Measurements from ENCODE around the gene CCDC61.
A peak's percentile ranks its signal among the peaks of the same experiment; 100 is the strongest.

Gene CCDC61

DNA sequence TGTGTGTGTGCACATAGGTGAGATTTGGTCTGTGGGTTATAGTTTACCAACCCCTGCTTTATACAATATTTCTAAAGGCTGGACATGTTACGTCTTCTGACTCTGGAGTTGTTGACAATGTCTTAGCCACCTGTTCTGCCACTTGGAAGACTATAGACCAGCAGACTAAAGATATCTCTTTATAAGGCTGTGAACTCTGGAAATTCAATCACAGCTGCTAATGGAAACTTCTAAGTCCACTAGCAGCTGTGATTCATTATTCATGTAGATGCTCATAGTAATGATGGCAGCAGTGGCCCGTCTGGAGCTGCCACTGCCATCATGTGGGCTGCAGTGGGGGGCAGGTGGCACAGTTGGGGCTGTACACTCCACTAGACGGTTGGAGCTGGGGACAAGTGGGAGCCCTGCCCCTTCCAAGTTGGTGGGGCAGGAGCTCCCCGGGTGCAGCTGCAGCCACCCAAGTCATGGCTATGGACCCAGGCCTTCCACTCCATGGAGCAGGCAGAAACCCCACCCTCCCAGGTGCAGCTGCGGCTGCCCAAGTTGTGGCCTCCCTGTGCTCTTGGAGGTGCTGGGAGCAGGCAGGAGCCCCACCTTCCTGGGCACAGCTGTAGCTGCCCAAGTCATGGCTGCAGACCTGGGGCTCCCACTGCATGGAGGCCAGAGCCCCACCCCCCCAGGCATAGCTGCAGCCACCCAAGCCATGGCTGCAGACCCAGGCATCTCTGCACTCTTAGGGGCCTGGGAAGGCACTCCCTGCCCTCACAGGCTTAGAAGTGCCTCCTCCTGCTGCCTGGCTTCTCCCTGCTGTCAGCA lies 36.7 kb downstream of the CCDC61 start:
- DNase-seq (ENCODE audit: low read depth, low spot score), result no peak

GRCh38 chr19:46032597-46033025 lies 37.3 kb downstream of the CCDC61 start:
- no peak for DNase-seq (ENCODE audit: low read depth, low spot score)
- H3K4me3 ChIP-seq (ENCODE audit: low read length), result no peak overlapping the region

More for the DNA sequence above, 36.7 kb downstream of the CCDC61 start:
- H3K4me3 ChIP-seq (ENCODE audit: low read length), result no peak overlapping the region

GRCh38 chr19:46033401-46033800 lies 38.1 kb downstream of the CCDC61 start:
- H3K4me3 ChIP-seq (ENCODE audit: low read length), result no peak overlapping the region
- no peak for DNase-seq (ENCODE audit: low read depth, low spot score)

- H3K4me3 ChIP-seq (ENCODE audit: low read length), result no peak overlapping the region
Observed at GRCh38 chr19:46035546-46035945, 40.3 kb downstream of the CCDC61 start.

GRCh38 chr19:46035986-46036743 lies 40.9 kb downstream of the CCDC61 start:
- H3K4me3 ChIP-seq (ENCODE audit: low read length), result no peak overlapping the region
- no peak for DNase-seq (ENCODE audit: low read depth, low spot score)

More at GRCh38 chr19:46035546-46035945, 40.3 kb downstream of the CCDC61 start:
- no peak for DNase-seq (ENCODE audit: low read depth, low spot score)

GRCh38 chr19:46036744-46037128 lies 41.5 kb downstream of the CCDC61 start:
- DNase-seq (ENCODE audit: low read depth, low spot score), result no peak
- H3K4me3 ChIP-seq (ENCODE audit: low read length), result no peak overlapping the region

GRCh38 chr19:46040125-46040524 lies 44.9 kb downstream of the CCDC61 start:
- H3K4me3 ChIP-seq (ENCODE audit: low read length), result no peak overlapping the region

GRCh38 chr19:46040952-46041500 lies 45.8 kb downstream of the CCDC61 start, which contains the start of gene IGFL4:
TSS of gene IGFL4 (minus strand) at chr19:46041002. CDS start at chr19:46040962, 40 bp downstream.
- no peak within 1 kb of the TSS for H3K4me3 ChIP-seq (ENCODE audit: low read length)
- DNase-seq (ENCODE audit: low read depth, low spot score), result no peak

More at GRCh38 chr19:46040125-46040524, 44.9 kb downstream of the CCDC61 start:
- DNase-seq (ENCODE audit: low read depth, low spot score), result no peak

GRCh38 chr19:46042252-46042883 lies 47.1 kb downstream of the CCDC61 start:
- H3K4me3 ChIP-seq (ENCODE audit: low read length), result no peak overlapping the region
- no peak for DNase-seq (ENCODE audit: low read depth, low spot score)

DNA sequence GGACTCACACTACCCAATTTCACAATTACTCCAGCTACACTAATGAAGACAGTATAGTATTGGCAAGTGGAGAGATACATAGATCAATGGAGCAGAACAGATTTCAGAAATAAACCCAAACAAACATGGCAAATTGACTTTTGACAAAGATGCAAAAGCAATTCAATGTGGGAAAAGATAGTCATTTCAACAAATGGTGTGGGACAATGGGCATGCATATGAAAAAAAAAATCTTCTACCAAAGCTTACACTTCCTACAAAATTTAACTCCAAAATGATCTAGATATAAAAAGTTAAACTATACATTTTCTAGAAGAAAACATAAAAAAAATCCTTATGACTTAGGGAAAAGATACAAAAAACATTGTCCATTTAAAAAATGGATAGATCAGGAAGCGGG lies 48.3 kb downstream of the CCDC61 start:
- DNase-seq (ENCODE audit: low read depth, low spot score), result no peak
- no peak overlapping the region for H3K4me3 ChIP-seq (ENCODE audit: low read length)

DNA sequence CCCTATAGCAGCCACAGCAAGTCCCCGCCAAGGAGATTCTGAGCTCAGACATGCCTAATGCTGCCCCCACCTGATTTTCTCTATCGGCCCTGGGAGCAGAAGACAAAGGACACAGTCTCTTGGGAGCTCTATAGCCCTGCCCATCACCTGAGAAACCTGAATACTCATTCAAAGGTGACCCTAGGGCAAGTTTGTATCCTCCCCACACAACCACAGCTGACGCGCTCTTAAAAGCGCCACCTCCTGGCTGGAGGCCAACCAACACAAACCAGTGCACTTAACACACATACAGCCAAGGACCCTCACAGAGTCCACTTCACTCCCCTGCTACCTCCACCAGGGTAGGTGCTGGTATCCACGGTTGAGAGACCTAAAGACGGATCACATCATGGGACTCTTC lies 54.3 kb downstream of the CCDC61 start:
- DNase-seq (ENCODE audit: low read depth, low spot score), result peak; percentile 18
- no peak overlapping the region for H3K4me3 ChIP-seq (ENCODE audit: low read length)

DNA sequence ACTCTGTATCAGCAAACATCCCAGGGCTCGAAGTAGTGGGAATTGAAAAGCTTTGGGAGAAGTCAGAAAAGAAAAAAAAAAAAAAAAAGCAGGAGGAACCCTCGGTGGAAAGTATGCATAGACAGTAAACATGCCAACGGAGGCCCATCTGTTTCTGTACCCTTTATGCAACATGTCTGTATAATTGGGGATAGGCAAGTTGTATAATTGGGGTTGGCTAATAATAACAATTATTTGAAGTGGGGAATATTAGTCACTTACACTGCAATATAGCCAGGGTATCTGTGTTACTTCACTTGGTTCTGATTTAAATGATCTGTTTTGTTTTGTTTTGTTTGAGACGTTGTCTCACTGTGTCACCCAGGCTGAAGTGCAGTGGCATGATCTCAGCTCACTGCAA lies 57.6 kb downstream of the CCDC61 start:
- no peak overlapping the region for H3K4me3 ChIP-seq (ENCODE audit: low read length)
- no peak for DNase-seq (ENCODE audit: low read depth, low spot score)

- H3K4me3 ChIP-seq (ENCODE audit: low read length), result no peak overlapping the region
- DNase-seq (ENCODE audit: low read depth, low spot score), result no peak
Observed at GRCh38 chr19:46056536-46056935, 61.3 kb downstream of the CCDC61 start.

DNA sequence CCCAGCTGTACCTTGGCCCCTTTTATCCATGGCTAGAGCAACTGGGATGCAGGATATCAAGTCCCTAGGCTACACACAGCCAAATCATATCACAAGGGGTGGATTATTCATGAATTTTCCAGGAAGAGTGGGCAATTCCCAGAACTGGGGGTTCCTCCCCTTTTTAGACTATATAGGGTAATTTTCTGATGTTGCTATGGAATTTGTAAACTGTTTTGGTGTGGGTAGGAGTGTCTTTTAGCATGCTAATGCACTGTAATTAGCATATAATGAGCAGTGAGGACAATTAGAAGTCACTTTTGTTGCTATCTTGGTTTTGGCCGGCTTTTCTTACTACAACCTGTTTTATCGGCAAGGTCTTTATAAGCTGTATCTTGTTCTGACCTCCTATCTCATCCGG lies 63.5 kb downstream of the CCDC61 start:
- DNase-seq (ENCODE audit: low read depth, low spot score), result no peak
- no peak overlapping the region for H3K4me3 ChIP-seq (ENCODE audit: low read length)

DNA sequence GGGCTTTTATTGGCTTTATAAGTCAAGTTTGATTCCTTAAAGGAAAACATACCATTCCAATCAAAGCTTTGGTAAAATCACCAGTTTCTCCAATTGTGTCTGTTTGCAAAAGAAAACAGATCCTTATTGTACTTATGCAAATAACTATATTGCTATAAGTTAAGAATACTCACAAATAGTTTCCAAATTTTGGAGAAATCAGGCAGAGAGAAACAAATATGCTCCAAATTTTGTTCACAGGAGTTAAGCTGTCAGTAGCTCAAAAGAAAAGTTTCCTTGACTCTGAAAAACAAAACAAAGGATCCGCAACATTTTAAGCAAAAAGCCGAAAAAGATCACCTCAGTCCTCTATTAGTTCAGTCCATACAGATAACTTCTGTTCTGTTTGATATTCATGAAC lies 64.7 kb downstream of the CCDC61 start:
- no peak overlapping the region for H3K4me3 ChIP-seq (ENCODE audit: low read length)
- DNase-seq (ENCODE audit: low read depth, low spot score), result no peak

DNA sequence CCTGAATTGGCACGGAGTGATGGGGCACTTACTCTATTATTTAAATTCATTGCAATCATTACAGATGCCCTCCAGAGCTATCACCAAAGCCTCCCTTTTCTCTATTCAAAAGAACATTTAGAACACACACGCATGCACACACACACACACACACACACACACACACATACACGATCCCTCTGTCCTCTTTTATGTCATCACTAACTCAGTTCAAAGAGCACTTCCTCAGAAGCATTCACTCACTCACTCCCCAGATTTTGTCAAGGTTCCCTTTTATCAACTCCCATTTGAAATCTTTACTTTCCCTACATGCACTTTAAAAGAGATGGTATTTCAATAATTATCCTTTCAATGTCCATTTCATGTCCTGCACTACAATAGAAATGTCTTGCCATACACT lies 67.9 kb downstream of the CCDC61 start:
- no peak for DNase-seq (ENCODE audit: low read depth, low spot score)
- no peak overlapping the region for H3K4me3 ChIP-seq (ENCODE audit: low read length)

DNA sequence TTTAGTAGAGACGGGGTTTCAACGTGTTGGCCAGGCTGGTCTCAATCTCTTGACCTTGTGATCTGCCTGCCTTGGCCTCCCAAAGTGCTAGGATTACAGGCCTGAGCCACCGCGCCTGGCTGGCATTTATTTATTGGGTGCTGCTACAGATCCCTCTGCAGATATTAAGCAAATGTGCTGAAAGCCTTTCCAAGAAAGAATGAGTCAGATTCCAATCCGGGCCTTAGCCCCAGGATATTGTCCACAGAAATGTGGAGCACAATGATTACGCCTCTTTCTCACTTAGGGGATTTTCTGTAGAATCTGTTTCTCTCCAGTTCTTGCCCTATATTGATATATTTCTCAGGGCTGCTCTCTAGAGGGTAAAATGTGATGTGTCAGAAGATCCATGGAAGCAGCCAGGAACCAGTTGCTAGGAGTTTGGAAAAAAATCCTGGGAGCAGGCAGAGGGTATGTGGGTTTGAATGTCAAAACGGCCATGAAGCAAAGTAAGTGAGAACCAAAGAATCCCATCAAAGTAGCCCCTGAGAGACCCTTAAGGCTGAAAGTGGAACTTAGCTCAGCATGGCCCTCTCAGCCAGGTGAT lies 70.3 kb downstream of the CCDC61 start:
- DNase-seq (ENCODE audit: low read depth, low spot score), result no peak
- H3K4me3 ChIP-seq (ENCODE audit: low read length), result no peak overlapping the region

GRCh38 chr19:46066471-46066870 lies 71.2 kb downstream of the CCDC61 start:
- H3K4me3 ChIP-seq (ENCODE audit: low read length), result no peak overlapping the region
- no peak for DNase-seq (ENCODE audit: low read depth, low spot score)

DNA sequence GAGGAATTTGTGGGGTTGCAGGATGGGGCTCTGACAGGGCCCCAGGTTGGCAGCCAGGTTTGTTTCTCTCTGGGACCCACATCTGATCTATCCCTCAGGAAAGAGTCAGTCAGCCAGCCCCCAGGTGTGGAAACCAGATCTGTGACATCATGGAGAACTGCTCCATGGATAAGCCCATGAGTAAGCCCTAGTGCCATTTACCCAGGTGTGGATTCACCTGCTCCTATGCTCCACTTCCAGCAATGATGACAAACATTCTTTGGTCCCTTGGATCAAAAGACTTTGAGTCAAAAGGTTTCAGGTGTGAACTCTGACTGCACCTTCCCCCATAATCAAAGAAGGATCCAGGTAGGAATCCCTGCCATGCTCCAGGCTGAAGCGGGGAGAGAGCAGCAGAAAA lies 72.4 kb downstream of the CCDC61 start:
- DNase-seq (ENCODE audit: low read depth, low spot score), result no peak
- no peak overlapping the region for H3K4me3 ChIP-seq (ENCODE audit: low read length)

Data from Jurkat, Clone E6-1 (cell line).